ENCODE measurements around the gene LOXL4.

LOXL4 gene

GRCh38 chr10:98201760-98202159 is 66.2 kb downstream of the LOXL4 start:
- DNase-seq, result no peak
